Activated B cell treated with CpG ODN at 0.5 μM for 24 hours (primary cell): ENCODE results near the gene NAA15. TPM values are rescaled to one million over a fixed set of nuclear protein-coding genes. Genes with fewer than 3 reads are reported as not detected.
A peak's percentile ranks its signal among the peaks of the same experiment; 100 is the strongest.

Experiments
- ATAC-seq: fragments of 200-7000 bp; cut with Tn5 transposase; one replicate; pipeline ENCODE4 v1.10.0; 2021; ENCODE audit warnings: low read depth, mild to moderate bottlenecking, moderate library complexity
- CTCF ChIA-PET: fragments of 350-600 bp; sonication (Branson Sonifier 250); formaldehyde crosslinking; loops from one replicate; lab custom pipeline; 2021; ENCODE audit warnings: antibody characterized with exemption; lab: Charles Lee
- POLR2A ChIA-PET: fragments of 350-600 bp; sonication (Branson Sonifier 250); formaldehyde crosslinking; loops from one replicate; lab custom pipeline; 2021; ENCODE audit warnings: antibody characterized with exemption; lab: Charles Lee
- DNase-seq: peaks from one replicate; pipeline ENCODE4 v3.0.0; 2022
- H3K27ac Mint-ChIP-seq: one replicate; pipeline ENCODE4 v1.8.0; 2020; ENCODE audit warnings: mixed read lengths
- H3K27me3 Mint-ChIP-seq: one replicate; pipeline ENCODE4 v1.8.0; 2021; ENCODE audit warnings: mixed read lengths
- H3K36me3 Mint-ChIP-seq: one replicate; pipeline ENCODE4 v1.8.0; 2021; ENCODE audit warnings: low read depth, mixed read lengths
- H3K4me1 Mint-ChIP-seq: one replicate; pipeline ENCODE4 v1.8.0; 2021; ENCODE audit warnings: mixed read lengths
- H3K4me3 Mint-ChIP-seq: one replicate; pipeline ENCODE4 v1.8.0; 2020; ENCODE audit warnings: mild to moderate bottlenecking, mixed read lengths
- H3K9me3 Mint-ChIP-seq: one replicate; pipeline ENCODE4 v1.8.0; 2020; ENCODE audit warnings: mixed read lengths
- CTCF ChIP-seq: fragments of 200-600 bp; IDR thresholded peaks from one replicate; pipeline ENCODE4 v1.8.0; 2022; ENCODE audit warnings: antibody characterized with exemption, mild to moderate bottlenecking
- intact Hi-C: fragments of 100-400 bp; cut with micrococcal nuclease; formaldehyde crosslinking; loops from one replicate; pipeline ENCODE4 v1.15.1; 2024
- total RNA-seq: library from RNA; stranded (reverse); gene quantifications from 2 replicates; pipeline ENCODE4 v1.2.3, GENCODE V29; 2022

Gene NAA15
- total RNA-seq, 1 donor from 2014 or later, result 66.5 TPM

- Mint-ChIP-seq H3K27ac (no peak overlapping the region), H3K36me3 (no peaks in the 10 kb centered on the region), H3K9me3 (no peaks in the 10 kb centered on the region), H3K27me3 (peaks cover 2% of the 10 kb centered on the region), H3K4me1 (peaks cover 13% of the 10 kb centered on the region), H3K4me3 (no peak overlapping the region)
- intact Hi-C loops, result loop anchor here (1.0 to 2.0 kb wide), 3 partner anchors 14 to 30 kb away; no protein-coding TSS in a partner anchor
- POLR2A ChIA-PET, result interaction anchor here (0.9 to 2.1 kb wide), 6 partner anchors 12 to 183 kb away, joined by 3 to 10 read pairs (median 6); partner anchors contain the start of genes ELF2 and NAA15
- ATAC-seq (no peak), DNase-seq (no peak)
- TF ChIP-seq CTCF, result no peak
- CTCF ChIA-PET, result interaction anchor here (1.3 to 1.8 kb wide), 3 partner anchors 30 to 235 kb away, joined by 4 to 11 read pairs (median 5); partner anchors contain the start of genes NAA15 and NDUFC1
Measured at GRCh38 chr4:139265654-139266053, 35.7 kb upstream of the NAA15 start.

GRCh38 chr4:139266208-139266582 lies 35.1 kb upstream of the NAA15 start:
- Mint-ChIP-seq H3K27ac (peak overlapping the region; percentile 72), H3K9me3 (no peaks in the 10 kb centered on the region), H3K27me3 (peaks cover 2% of the 10 kb centered on the region), H3K4me1 (peaks cover 13% of the 10 kb centered on the region), H3K4me3 (peak overlapping the region; percentile 72), H3K36me3 (no peaks in the 10 kb centered on the region)
- intact Hi-C loops, result loop anchor here (1.0 to 2.0 kb wide), 3 partner anchors 13 to 29 kb away; no protein-coding TSS in a partner anchor
- ChIA-PET CTCF (interaction anchor here (0.6 to 1.8 kb wide), 6 partner anchors 12 to 236 kb away, joined by 3 to 11 read pairs (median 4); partner anchors contain the start of genes NAA15 and NDUFC1), POLR2A (interaction anchor here (0.5 to 2.1 kb wide), 10 partner anchors 9 to 183 kb away, joined by 3 to 10 read pairs (median 4); partner anchors contain the start of genes ELF2, NAA15 and NDUFC1)
- no peak for TF ChIP-seq CTCF
- ATAC-seq (no peak), DNase-seq (no peak)

- Mint-ChIP-seq H3K4me3 (peak overlapping the region; percentile 72), H3K36me3 (no peaks in the 10 kb centered on the region), H3K9me3 (no peaks in the 10 kb centered on the region), H3K27me3 (peaks cover 2% of the 10 kb centered on the region), H3K27ac (peak overlapping the region; percentile 72), H3K4me1 (peaks cover 13% of the 10 kb centered on the region)
- TF ChIP-seq CTCF, result no peak
- ChIA-PET POLR2A (interaction anchor here (0.5 to 2.1 kb wide), 10 partner anchors 8 to 184 kb away, joined by 3 to 10 read pairs (median 4); partner anchors contain the start of genes ELF2, NAA15 and NDUFC1), CTCF (interaction anchor here (0.6 to 1.8 kb wide), 6 partner anchors 13 to 236 kb away, joined by 3 to 11 read pairs (median 4); partner anchors contain the start of genes NAA15 and NDUFC1)
- peak; percentile 43 for DNase-seq
- intact Hi-C loops, result loop anchor here (1.0 to 2.0 kb wide), 4 partner anchors 13 to 29 kb away; no protein-coding TSS in a partner anchor
- ATAC-seq, result peak; percentile 96
Measured at GRCh38 chr4:139266583-139267257, 34.6 kb upstream of the NAA15 start.

- ChIA-PET POLR2A (interaction anchor here (1.2 to 2.1 kb wide), 2 partner anchors 8 to 29 kb away, joined by 3 to 9 read pairs; no protein-coding TSS in a partner anchor), CTCF (no interaction called here)
- DNase-seq (no peak), ATAC-seq (no peak)
- Mint-ChIP-seq H3K27ac (no peak overlapping the region), H3K36me3 (no peaks in the 10 kb centered on the region), H3K9me3 (no peaks in the 10 kb centered on the region), H3K27me3 (peaks cover 2% of the 10 kb centered on the region), H3K4me1 (peaks cover 13% of the 10 kb centered on the region), H3K4me3 (peak overlapping the region; percentile 72)
- intact Hi-C loops, result loop anchor here (1.0 to 2.0 kb wide), 2 partner anchors 23 to 28 kb away; no protein-coding TSS in a partner anchor
- TF ChIP-seq CTCF, result no peak
Measured at GRCh38 chr4:139267301-139267700, 34.0 kb upstream of the NAA15 start.

GRCh38 chr4:139273835-139274234 lies 27.5 kb upstream of the NAA15 start:
- no peak overlapping the region for H3K27ac Mint-ChIP-seq
- DNase-seq (no peak), ATAC-seq (no peak)
- intact Hi-C loops, result no loop called here
- no peaks in the 10 kb centered on the region for H3K9me3 Mint-ChIP-seq
- peaks cover 5% of the 10 kb centered on the region for H3K4me1 Mint-ChIP-seq
- ChIA-PET CTCF (no interaction called here), POLR2A (no interaction called here)
- H3K36me3 Mint-ChIP-seq, result no peaks in the 10 kb centered on the region
- H3K4me3 Mint-ChIP-seq, result no peak overlapping the region
- TF ChIP-seq CTCF, result no peak
- H3K27me3 Mint-ChIP-seq, result peaks cover 15% of the 10 kb centered on the region
